GM19099 (cell line): Measurements from ENCODE around the gene ARHGEF28.

ENCODE experiments used
- POLR2A ChIP-seq: IDR thresholded peaks from 3 replicates; pipeline ENCODE4 v1.6.1; 2011; ENCODE audit warnings: low read depth; ENCODE audit not compliant: insufficient read length; ENCODE audit errors: extremely low read depth

ARHGEF28 gene

DNA sequence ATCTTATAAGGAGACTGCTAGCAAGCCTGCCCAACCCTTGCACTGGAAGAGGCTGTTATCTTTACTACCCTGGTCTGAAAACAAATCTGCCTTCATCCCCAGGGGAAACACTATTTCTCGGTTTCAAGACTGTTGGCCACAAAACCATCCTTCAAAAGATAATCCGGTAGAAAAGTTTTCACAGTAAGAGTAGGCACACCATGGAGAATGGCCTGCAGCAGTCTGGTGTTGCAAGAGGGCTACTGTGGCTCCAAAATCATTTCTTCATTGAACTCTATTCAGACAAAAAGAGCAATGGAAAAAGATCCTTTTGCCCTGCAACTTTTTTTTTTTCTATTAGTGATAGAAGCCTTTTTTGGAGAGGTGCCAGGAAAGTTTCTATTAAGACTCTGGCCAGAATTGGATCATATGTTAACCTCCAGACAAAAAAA is 163.9 kb downstream of the ARHGEF28 start:
- no peak for TF ChIP-seq POLR2A

DNA sequence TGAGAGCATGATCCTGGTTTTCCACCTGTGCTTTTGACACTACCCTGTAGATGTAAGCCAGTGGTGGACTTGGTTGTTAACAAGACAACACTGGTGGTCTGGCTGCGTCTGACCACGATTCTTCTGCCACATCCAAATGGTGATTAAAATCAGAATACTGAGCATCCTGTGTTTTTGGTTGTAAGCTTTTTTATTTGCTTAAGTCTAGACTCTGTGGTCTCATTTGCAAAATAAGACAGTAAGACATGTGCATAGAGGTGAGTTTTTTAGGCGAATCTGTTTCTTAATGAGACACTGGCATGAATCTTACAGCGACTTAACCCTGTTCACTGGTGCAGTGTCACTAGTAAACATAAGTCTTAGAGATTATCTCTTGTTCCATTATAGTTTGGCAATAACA is 165.4 kb downstream of the ARHGEF28 start:
- TF ChIP-seq POLR2A, result no peak

DNA sequence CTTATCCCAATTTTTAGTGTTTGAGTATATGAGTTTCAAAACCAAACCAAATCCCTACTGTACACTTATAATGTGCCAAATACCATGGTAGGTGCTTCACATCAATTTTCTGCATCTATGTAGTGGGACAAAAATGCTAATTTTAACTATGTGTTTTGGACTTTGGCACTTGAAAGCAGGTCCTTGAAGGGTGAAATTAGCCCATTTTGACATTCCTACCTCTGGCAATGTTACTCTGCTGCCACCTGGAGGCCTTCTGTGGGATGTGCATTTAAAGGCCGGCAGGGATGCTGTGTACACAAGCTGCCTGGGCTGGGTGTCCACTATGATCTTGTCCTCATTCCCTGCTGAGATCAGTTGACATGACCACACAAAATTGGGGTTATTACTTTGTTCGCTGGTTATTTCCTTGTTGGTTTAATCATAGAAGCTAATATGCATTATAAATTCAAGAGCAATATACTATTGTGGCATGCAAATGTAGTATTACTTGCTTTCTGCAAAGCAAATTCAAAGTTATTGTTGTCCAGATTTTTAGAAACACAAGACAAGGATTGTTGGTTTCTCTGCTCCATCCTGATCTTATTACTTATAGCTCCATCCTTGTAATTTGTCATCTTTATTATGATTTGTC is 166.8 kb downstream of the ARHGEF28 start:
- TF ChIP-seq POLR2A, result no peak

DNA sequence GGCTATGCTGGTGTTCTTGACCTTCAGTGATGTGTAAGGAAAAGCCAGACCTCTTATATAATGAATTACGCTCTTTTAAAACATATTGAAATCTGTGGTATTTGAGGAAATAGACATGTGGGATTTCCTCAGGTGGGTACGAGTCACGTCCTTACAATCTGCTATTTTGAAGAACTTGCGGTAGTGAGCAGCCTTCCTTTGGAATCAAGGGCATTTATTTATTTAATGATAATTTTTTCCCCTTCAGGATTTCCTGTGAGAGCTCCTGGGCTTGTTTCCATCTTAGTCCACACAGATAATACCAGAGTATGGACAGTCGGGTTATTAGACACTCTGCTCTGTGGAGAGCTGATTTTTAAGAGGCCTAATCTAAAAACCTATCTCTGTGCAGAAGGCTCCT is 167.9 kb downstream of the ARHGEF28 start:
- no peak for TF ChIP-seq POLR2A

DNA sequence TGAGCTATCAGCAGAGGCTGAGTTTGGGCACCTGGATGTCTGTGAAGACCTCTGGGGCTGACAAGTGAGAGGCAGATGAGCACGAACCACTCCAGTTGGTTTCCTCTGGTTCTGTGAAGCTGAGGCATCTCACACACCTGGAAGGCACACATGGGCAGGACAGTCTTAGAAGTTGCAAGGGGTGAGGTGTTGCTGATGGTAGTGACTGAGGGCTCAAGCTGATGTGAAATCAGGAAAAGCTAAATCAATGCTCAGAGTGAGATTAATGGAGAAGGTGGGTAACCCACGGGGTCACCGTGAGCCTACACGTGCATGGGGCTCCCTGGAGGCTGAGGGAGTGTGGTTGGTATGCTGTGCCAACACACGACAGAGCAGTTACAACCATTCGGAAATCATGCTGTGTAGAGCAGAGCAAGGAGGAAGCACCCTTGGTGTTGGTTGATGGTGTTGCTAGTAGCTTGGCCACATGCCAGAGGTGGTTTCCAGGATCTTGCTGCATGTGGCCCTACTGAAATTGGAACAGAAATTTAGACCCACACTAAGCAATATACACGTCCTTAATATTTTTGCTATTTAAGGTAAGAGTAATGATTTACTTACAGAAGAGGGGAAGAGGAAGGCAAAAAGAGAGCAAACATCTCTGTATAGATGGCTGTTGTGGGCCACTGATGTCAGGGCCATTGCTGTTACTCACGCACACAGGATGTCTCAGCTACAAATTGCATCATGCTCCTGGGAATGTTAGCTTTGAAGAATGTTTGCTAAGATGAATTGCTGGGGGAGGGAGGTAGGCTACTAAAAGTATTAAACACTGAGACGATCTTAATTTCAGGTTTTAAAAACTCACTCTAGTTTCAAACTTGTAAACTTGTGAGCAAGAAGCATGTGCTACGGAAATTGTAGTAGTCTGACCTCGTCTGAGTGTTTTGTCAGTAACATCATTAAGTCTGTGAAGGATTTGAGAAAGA is 170.5 kb downstream of the ARHGEF28 start:
- TF ChIP-seq POLR2A, result no peak

DNA sequence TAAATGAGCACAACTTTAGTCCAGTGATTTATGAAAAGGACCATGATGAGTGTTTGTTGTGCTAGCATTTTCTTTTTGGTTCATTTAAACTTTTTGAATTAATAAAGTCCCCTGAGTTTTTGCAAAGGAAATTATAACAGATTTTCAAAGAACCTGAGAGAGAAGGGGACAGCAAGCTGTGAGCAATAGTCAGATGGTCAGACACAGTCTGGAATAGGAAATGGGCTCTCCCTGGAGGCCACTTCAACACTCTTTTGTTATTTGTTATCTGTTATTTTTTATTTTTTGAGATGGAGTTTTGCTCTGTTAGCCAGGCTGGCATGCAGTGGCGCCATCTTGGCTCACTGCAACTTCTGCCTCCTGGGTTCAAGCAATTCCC is 171.1 kb downstream of the ARHGEF28 start:
- no peak for TF ChIP-seq POLR2A

DNA sequence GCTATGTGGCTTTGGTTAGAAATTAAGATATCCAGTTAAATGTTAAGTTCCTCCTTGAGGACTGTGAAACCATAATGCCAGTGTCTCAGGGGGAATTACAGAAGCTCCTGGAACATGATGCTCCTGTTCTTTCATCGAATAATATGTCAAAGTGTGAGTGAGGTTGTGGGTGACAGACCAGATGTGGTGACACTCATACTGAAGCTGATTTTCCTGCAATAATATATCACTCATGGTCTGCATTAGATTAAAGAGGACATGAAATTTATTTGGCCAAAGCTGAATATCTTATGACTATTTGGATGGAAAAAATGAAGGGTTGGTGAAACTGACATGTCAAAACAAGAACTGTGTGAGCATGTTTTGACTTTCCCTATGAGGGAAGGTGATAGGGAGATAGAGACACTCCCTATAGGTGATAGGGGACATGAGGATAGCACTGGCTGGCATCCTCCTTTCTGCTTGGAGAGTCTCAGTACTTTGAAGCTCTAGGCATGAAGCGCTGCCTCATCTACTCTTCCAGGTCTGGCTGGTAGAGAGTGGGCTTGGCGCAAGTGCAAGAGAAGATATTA is 173.5 kb downstream of the ARHGEF28 start:
- TF ChIP-seq POLR2A, result no peak

DNA sequence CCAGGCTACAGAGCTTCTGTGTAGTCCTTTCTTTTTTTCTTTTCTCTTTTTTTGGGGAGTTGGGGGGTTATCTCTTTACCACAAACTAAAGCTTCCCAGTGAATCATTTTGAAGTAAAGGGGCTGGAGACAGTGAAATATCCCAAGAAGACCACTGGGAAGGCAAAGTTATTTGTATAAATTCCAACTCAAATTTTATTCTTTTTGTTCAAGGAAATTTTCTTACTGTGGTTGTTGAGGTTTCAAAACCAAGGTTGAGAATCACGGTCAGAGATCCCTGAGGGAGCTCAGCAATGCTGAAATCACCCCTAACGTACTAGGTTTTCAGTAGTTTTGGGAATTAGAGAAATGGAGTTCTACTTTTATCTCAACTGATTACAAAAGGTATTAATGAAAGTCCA is 175.7 kb downstream of the ARHGEF28 start:
- no peak for TF ChIP-seq POLR2A

DNA sequence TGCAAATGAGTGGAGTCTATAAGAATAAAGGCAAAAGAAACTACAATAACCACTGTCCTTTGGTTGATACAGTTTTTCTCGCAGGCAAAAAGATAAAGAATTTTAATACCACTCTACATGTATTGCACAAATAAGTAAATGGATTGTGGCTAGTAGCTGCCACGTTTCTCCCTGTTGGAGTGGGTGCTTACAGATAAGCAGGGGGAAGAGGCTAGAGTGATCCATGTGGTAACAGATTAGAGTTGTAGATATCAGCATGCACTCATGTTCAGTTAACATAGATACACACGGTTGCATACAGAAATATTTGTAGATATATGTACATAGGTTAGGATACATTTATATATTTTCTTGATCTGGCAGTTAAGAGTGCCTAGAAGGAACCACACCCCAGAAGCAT is 179.5 kb downstream of the ARHGEF28 start:
- no peak for TF ChIP-seq POLR2A

DNA sequence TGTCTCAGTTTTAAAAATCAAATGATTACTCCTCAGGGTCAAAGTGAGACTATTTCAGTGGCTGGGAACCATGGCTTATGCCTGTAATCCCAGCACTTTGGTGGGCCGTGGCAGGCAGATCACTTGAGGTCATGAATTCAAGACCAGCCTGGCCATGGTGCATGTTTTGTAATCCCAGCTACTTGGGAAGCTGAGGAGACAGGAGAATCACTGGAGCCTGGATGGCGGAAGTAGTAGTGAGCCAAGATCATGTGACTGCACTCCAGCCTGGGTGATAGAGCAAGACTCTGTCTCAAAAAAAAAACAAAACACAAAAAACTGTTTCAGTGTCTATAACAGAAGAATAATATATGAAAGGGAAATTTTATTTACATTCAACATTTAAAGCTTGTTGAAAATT is 182.9 kb downstream of the ARHGEF28 start:
- no peak for TF ChIP-seq POLR2A

DNA sequence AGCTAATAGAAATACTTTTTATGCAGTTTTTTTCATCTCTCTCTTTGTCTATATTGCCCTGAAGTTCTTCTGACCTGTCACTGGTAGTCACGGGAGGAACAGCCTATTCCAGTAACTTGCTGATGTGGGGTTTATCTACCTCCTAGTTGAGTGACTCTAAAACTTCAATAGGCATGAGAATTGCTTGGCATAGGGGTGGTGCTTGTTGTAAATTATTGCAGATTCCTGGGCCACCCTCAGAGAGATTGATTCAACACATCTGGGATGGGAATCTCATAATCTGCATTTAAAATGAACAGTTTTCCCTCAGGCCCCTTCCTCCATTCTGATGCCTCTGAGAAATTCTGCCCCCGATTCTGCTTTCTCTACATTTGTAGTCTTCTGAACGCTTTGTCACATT is 184.4 kb downstream of the ARHGEF28 start:
- no peak for TF ChIP-seq POLR2A

DNA sequence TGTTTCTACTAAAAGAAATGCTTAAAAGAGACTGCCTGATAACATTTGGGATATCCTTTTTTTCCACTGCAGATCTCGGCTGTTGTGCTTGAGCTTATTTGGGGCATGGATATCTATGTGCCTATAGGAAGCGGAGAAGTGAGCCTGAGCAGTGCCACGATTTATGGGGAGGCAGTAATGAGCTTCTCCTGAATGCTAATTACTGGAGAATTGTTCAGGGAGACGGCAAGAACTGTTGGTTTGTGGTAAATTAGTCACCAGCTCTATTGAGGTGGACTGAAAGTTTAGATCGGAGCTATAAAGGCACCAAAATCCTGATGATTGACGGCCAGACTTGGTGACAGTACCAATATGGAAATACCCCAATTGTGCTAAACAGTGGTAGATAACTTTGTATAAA is 186.5 kb downstream of the ARHGEF28 start:
- TF ChIP-seq POLR2A, result no peak

DNA sequence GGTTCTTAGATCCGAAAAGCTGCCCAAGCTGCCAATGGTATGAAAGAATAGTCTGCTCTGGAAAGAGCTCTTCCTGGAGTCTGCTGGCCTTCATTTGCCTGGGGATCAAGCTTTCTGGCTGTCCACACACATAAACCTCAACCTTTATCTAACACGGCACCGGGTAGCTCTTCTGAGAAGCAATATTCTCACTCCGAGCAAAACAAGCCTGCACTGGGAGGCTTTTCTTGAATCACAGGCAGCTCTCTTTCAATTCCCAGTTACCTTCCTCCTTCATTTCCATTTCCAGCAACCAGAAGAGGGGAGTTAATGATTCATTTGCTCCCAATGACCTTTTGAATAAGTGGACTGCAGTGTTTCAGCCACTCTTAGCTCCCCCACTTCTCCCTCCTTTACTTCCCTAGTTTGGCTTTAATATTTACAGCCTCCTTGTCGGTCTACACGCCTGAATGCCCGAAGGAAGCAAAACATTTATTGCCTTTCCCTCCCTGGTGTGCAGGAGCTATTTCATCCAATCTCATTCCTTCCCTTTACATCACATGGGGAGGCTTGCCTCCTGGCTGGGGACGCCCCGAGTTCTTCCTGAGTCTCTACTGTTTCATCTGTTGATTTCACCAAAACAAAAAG is 187.1 kb downstream of the ARHGEF28 start:
- no peak for TF ChIP-seq POLR2A

DNA sequence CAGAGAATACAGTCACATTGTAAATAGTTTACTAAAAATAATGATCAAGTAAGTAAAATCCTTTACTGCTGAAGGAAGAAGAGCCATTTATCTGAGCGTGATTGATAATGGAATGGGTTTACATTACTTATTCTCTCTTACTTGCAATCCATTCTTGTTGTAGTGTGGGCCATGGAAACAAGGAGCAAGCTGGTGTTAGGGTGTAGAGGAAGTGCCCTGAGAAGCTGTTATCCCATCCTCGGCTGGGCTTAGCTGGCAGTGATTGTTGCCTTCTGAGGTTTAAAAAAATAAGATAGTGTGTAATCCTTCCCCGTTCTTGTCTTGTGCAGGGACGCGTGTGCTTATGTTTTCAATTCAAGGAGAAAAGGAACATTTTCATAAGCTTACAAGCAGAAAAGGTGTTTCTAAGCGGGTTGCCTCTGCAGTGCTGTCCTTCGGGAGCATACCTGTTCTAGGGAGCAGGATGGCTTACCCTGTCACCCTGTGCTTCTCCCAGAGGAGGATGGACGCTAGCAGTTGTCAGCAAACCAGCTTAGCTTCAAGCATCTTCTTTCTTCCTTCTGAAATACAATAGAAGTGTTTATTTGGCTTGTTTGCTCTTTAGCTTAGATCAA is 188.3 kb downstream of the ARHGEF28 start:
- no peak for TF ChIP-seq POLR2A

DNA sequence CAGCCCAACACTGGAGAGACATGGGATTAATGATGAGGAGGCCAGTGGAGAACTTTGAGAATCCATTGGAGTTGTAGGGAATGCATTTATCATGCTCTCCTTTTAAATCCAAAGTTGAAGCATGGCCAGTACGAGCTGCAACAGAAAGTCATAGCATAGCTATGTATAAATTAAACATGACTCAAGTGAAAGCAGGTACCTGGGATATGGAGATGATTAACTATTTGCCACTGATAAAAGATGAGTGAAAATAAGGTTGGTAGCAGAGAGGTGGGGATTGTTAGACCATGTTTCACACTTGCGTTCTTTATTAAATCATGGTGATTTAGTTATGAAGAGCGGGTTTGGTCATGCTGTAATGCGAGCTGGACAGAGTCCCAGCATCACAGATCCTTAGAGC is 189.6 kb downstream of the ARHGEF28 start:
- no peak for TF ChIP-seq POLR2A
